Measurements from ENCODE around the gene CFHR5.

- no peak for TF ChIP-seq POLR2AphosphoS5 (IDR thresholded peaks at IDR 0.05)
- TF ChIP-seq CTCF (IDR thresholded peaks at IDR 0.05), result no peak
These were observed 50.0 kb downstream of the CFHR5 start for GRCh38 chr1:197027359-197027758.

Data from suprapubic skin (tissue), 3 donors.